Gastrocnemius medialis (tissue), 4 donors: ENCODE data around the gene RPL36A. TPM values are rescaled to one million over a fixed set of nuclear protein-coding genes. Genes with fewer than 3 reads are reported as not detected.

ENCODE experiments used
- ATAC-seq, 2 donors: fragments of 150-250 bp; one replicate each; pipeline ENCODE4 v1.9.1; 2016
- DNase-seq, 2 donors: peaks; one replicate each; pipeline ENCODE4 v3.0.0-alpha.2; 2019
- H3K27ac ChIP-seq, 4 donors: fragments of 200-600 bp; sonication (generic); 1 replicate in 1 of 4; 2 replicates in 3 of 4; pipeline ENCODE4 v1.5.1; 2016 to 2018; ENCODE audit warnings: mild to moderate bottlenecking in 2 of 4, moderate library complexity in 1 of 4
- H3K27me3 ChIP-seq, 3 donors: fragments of 200-600 bp; sonication (generic) in 2 of 3; 1 replicate in 1 of 3; 2 replicates in 2 of 3; pipeline versions ENCODE4 v1.5.1 to v1.6.0; 2016 to 2019; ENCODE audit warnings: mild to moderate bottlenecking in 1 of 3, moderate library complexity in 1 of 3
- H3K36me3 ChIP-seq, 2 donors: fragments of 200-600 bp; sonication (generic) in 1 of 2; one replicate each; pipeline ENCODE4 v1.5.1; 2017 to 2018
- H3K4me1 ChIP-seq, 2 donors: fragments of 200-600 bp; sonication (generic) in 1 of 2; one replicate each; pipeline ENCODE4 v1.5.1; 2016 to 2017; ENCODE audit warnings: mild to moderate bottlenecking in 2 of 2
- H3K4me3 ChIP-seq, 4 donors: fragments of 200-600 bp; sonication (generic) in 3 of 4; 1 replicate in 1 of 4; 2 replicates in 3 of 4; pipeline ENCODE4 v1.5.1; 2016 to 2019; ENCODE audit warnings: mild to moderate bottlenecking in 2 of 4
- H3K9me3 ChIP-seq, 3 donors: fragments of 200-600 bp; sonication (generic) in 2 of 3; 1 replicate in 1 of 3; 2 replicates in 2 of 3; pipeline ENCODE4 v1.5.1; 2016 to 2019
- CTCF ChIP-seq, 5 experiments: fragments of 450-650 bp in 3 of 5; fragments of 200-600 bp in 2 of 5; sonication (generic) in 2 of 5; IDR thresholded peaks in 4 of 5; conservative IDR thresholded peaks in 1 of 5; 1 replicate in 4 of 5; 2 replicates in 1 of 5; pipeline ENCODE4 v1.5.1; 2016 to 2019; ENCODE audit warnings: antibody characterized with exemption in 5 of 5, mild to moderate bottlenecking in 3 of 5, moderate library complexity in 3 of 5
- POLR2A ChIP-seq, 2 donors: fragments of 450-650 bp; IDR thresholded peaks; one replicate each; pipeline ENCODE4 v1.6.1; 2017; ENCODE audit warnings: antibody characterized with exemption in 2 of 2, mild to moderate bottlenecking in 2 of 2, moderate library complexity in 2 of 2
- in situ Hi-C, 4 donors: fragments of 200-750 bp; cut with MboI; loops; one replicate each; pipeline versions ENCODE4 v1.15.0 to v1.8.0; 2017; ENCODE audit warnings: low sequenced_read_pairs in 4 of 4
- intact Hi-C: fragments of 100-400 bp; cut with DNase I; formaldehyde crosslinking; loops from one replicate; pipeline ENCODE4 v1.15.1; 2023; ENCODE audit warnings: low total_unique reads
- total RNA-seq, 4 donors: library from RNA; depleted of rRNA; stranded (reverse); fragments of >200 nt; gene quantifications; one replicate each; pipeline versions ENCODE4 v1.1.0 to v1.2.3, GENCODE V29; 2016

RPL36A gene
- total RNA-seq, 4 donors from 2014 or later = 627 to 1,470 (median 1,100) TPM

DNA sequence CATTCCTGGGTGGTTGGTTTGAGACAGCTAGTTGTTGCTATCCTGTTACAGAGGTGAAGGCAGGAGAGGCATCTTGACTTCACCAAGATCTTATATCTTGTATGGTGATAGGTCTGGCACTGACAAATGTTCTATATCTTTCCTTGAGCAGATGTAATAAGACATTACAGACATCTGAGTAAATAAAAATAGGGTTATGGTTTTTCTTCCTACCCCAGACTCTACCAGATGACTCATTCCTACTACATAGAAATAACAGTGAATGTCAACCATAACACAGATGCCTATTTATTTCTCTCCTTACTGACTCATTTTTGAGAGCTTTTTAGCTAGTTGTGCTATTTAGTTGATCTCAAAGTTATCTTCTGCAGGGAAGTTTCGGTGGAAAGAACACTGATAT, 39.1 kb downstream of the RPL36A start:
- Histone ChIP-seq H3K4me3 (no peak overlapping the region), H3K9me3 (no peaks in the 10 kb centered on the region), H3K27me3 (no peaks in the 10 kb centered on the region), H3K36me3 (no peaks in the 10 kb centered on the region), H3K27ac (no peak overlapping the region), H3K4me1 (no peaks in the 10 kb centered on the region)
- DNase-seq (no peak), ATAC-seq (no peak)
- intact Hi-C loops = no loop called here
- TF ChIP-seq CTCF (IDR thresholded peaks at IDR 0.05 in 4 of 5, conservative IDR thresholded peaks at IDR 0.05 in 1 of 5) (no peak), POLR2A (IDR thresholded peaks at IDR 0.05) (no peak)
- in situ Hi-C loops = no loop called here

DNA sequence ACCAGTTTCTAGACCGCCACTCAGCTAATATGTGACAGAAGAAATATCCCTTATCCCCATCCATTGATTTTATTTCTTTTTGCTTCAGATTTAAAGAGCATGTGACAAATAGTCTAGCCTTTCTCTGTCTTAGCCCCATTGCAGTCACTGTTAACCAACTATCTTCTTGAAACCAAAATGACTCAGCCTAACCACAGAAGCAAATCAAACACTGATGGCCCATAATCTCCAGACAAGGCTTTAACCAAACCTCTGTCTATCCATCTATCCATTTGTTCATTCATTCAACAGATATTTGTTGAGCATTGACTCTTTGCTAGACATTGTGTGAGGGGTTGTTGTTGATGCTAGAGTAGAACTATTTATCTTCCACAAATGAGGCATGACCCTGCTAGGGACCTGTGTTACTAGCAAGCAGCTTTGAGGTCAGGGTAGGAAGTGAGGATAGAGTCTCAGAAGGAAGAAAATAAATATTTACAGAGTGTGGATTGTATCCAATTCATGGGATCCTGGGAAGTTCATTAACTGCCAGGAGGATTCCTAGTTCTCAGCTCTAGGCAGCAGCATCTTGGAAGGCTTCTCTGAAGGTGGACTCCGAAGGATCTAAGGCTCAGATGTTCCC, 39.8 kb downstream of the RPL36A start:
- no peaks in the 10 kb centered on the region for H3K4me1 ChIP-seq
- DNase-seq (no peak), ATAC-seq (no peak)
- H3K4me3 ChIP-seq = no peak overlapping the region
- H3K27ac ChIP-seq = no peak overlapping the region
- H3K27me3 ChIP-seq = no peaks in the 10 kb centered on the region
- H3K9me3 ChIP-seq = no peaks in the 10 kb centered on the region
- in situ Hi-C loops = no loop called here
- intact Hi-C loops = no loop called here
- TF ChIP-seq CTCF (IDR thresholded peaks at IDR 0.05 in 4 of 5, conservative IDR thresholded peaks at IDR 0.05 in 1 of 5) = no peak
- no peak for TF ChIP-seq POLR2A (IDR thresholded peaks at IDR 0.05)
- H3K36me3 ChIP-seq = no peaks in the 10 kb centered on the region

- no peak for TF ChIP-seq CTCF (IDR thresholded peaks at IDR 0.05 in 4 of 5, conservative IDR thresholded peaks at IDR 0.05 in 1 of 5)
- TF ChIP-seq POLR2A (IDR thresholded peaks at IDR 0.05) = no peak
- intact Hi-C loops = no loop called here
- no peaks in the 10 kb centered on the region for H3K4me1 ChIP-seq
- no peaks in the 10 kb centered on the region for H3K27me3 ChIP-seq
- in situ Hi-C loops = no loop called here
- H3K9me3 ChIP-seq = no peaks in the 10 kb centered on the region
- no peak overlapping the region for H3K27ac ChIP-seq
- no peaks in the 10 kb centered on the region for H3K36me3 ChIP-seq
- ATAC-seq (no peak), DNase-seq (no peak)
- no peak overlapping the region for H3K4me3 ChIP-seq
Measured at GRCh38 chrX:101442085-101442484, 51.3 kb downstream of the RPL36A start.

Other genes with a start within 250 kb of the RPL36A start
- under 1 TPM in 2 of 4 donors, not detected in 2; 0.10 to 0.11 TPM for gene DRP2, start 171.2 kb upstream of the RPL36A start, total RNA-seq
- not detected for gene TAF7L, start 99.7 kb upstream of the RPL36A start, total RNA-seq
- 1 to 10 TPM; 1.9 to 9.5 (median 4.9) TPM for gene TIMM8A, start 42.3 kb upstream of the RPL36A start, total RNA-seq
- 1 to 10 TPM in 1 of 4 donors, under 1 TPM in 2, not detected in 1; 0.75 to 1.5 (median 1.00) TPM for gene BTK, start 4.8 kb upstream of the RPL36A start, total RNA-seq
- 10 to 100 TPM; 13.4 to 16.3 (median 14.6) TPM for gene GLA, start 16.9 kb downstream of the RPL36A start, total RNA-seq
- 10 to 100 TPM; 33.8 to 58.1 (median 43.3) TPM for gene HNRNPH2, start 17.2 kb downstream of the RPL36A start, total RNA-seq
- gene ARMCX4, start 94.4 kb downstream of the RPL36A start, total RNA-seq = 1 to 10 TPM in 2 of 4 donors, under 1 TPM in 2; 0.44 to 3.0 (median 1.1) TPM
- 10 to 100 TPM in 3 of 4 donors, 1 to 10 TPM in 1; 8.3 to 16.6 (median 12.8) TPM for gene ARMCX1, start 159.5 kb downstream of the RPL36A start, total RNA-seq
- gene ARMCX6, start 227.0 kb downstream of the RPL36A start, total RNA-seq = 10 to 100 TPM in 1 of 4 donors, 1 to 10 TPM in 3; 4.5 to 12.6 (median 6.2) TPM
- 10 to 100 TPM; 19.0 to 33.8 (median 24.8) TPM for gene ARMCX3, start 232.1 kb downstream of the RPL36A start, total RNA-seq